OCI-LY1 (cell line): Measurements from ENCODE around the gene GNAZ.

Experiments
- H2AFZ ChIP-seq: fragments of 200-600 bp; sonication (generic), shearing (Covaris generic); 2 replicates; pipeline ENCODE4 v1.6.0; 2014; ENCODE audit warnings: antibody characterized with exemption, mild to moderate bottlenecking, low read length
- H3F3A ChIP-seq: fragments of 200-600 bp; sonication (generic), shearing (Covaris generic); 2 replicates; pipeline ENCODE4 v1.6.0; 2014; ENCODE audit warnings: mild to moderate bottlenecking, antibody characterized with exemption, low read length, moderate library complexity; ENCODE audit not compliant: insufficient read depth
- H3K27ac ChIP-seq: fragments of 200-600 bp; sonication (generic); 2 replicates; pipeline ENCODE4 v1.5.1; 2014; ENCODE audit warnings: low read length, mixed run types, mild to moderate bottlenecking, low read depth; ENCODE audit not compliant: poor library complexity, severe bottlenecking
- H3K27me3 ChIP-seq: fragments of 200-600 bp; sonication (generic); 2 replicates; pipeline ENCODE4 v1.6.0; 2014; ENCODE audit warnings: antibody characterized with exemption, mild to moderate bottlenecking, low read length, moderate library complexity; ENCODE audit not compliant: insufficient read depth
- H3K36me3 ChIP-seq: fragments of 200-600 bp; sonication (generic); 2 replicates; pipeline ENCODE4 v1.6.1; 2014; ENCODE audit warnings: mild to moderate bottlenecking, antibody characterized with exemption, low read length, moderate library complexity, mixed read lengths; ENCODE audit not compliant: insufficient read depth
- H3K4me1 ChIP-seq: fragments of 200-600 bp; sonication (generic); 2 replicates; pipeline ENCODE4 v1.5.1; 2014; ENCODE audit warnings: mild to moderate bottlenecking, low read length, moderate library complexity; ENCODE audit not compliant: insufficient read depth, severe bottlenecking
- H3K4me2 ChIP-seq: fragments of 200-600 bp; sonication (generic), shearing (Covaris generic); 2 replicates; pipeline ENCODE4 v1.6.1; 2014; ENCODE audit warnings: low read length
- H3K4me3 ChIP-seq: fragments of 200-600 bp; sonication (generic); 2 replicates; pipeline ENCODE4 v1.5.1; 2014; ENCODE audit warnings: low read length, low read depth, mild to moderate bottlenecking, mixed read lengths; ENCODE audit not compliant: poor library complexity, severe bottlenecking
- H3K79me2 ChIP-seq: fragments of 200-600 bp; shearing (Covaris generic); 2 replicates; pipeline ENCODE4 v1.6.1; 2016; ENCODE audit warnings: mixed run types, low read length, mixed read lengths; ENCODE audit not compliant: insufficient read depth
- H3K9ac ChIP-seq: fragments of 200-600 bp; sonication (generic), shearing (Covaris generic); 2 replicates; pipeline ENCODE4 v1.6.1; 2014; ENCODE audit warnings: mild to moderate bottlenecking, low read length, mixed read lengths
- H3K9me2 ChIP-seq: fragments of 200-600 bp; sonication (generic), shearing (Covaris generic); 2 replicates; pipeline ENCODE4 v1.6.1; 2014; ENCODE audit warnings: low read depth, mild to moderate bottlenecking, low read length, mixed read lengths
- H3K9me3 ChIP-seq: fragments of 200-600 bp; shearing (Covaris generic); 2 replicates; pipeline ENCODE4 v1.6.1; 2014; ENCODE audit warnings: low read length, mixed read lengths
- H4K20me1 ChIP-seq: fragments of 200-600 bp; sonication (generic), shearing (Covaris generic); 2 replicates; pipeline ENCODE4 v1.6.0; 2016; ENCODE audit warnings: mild to moderate bottlenecking, low read length; ENCODE audit not compliant: insufficient read depth
- EZH2 ChIP-seq: fragments of 200-600 bp; sonication (generic), shearing (Covaris generic); IDR thresholded peaks from 2 replicates; pipeline ENCODE4 v1.8.0; 2017; ENCODE audit warnings: borderline replicate concordance, mixed run types, mild to moderate bottlenecking, antibody characterized with exemption, low read length, moderate library complexity, mixed read lengths
- TF ChIP-seq, protein P1 (sequence below): fragments of 200-600 bp; sonication (generic), shearing (Covaris generic); IDR thresholded peaks from 2 replicates; pipeline ENCODE4 v1.5.1; 2017; ENCODE audit warnings: mild to moderate bottlenecking, antibody characterized with exemption, low read length, moderate library complexity, mixed read lengths

GNAZ gene

DNA sequence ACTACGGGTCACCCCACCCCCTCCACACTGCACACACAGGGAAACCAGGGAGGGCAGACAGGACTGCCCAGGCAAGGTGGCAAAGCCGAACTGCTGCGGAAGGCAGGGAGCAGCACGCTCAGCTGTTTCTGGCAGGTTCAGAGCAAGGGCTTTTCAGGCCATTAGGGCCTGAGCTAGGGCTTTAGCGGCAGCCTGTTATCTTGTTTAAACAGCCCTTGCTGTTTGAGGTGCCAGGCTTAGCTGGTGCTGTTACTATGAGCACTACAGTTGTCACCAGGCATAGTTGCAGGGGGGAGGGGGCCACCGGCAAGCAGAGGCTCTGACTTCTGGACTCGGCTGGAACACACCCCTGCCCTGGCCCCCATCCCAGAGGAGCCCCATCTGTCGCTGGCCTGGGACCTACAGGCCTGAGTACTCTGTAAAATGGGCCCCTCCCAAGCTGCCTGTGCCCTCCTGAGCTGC is 36.6 kb downstream of the GNAZ start:
- TF ChIP-seq, protein P1, sequence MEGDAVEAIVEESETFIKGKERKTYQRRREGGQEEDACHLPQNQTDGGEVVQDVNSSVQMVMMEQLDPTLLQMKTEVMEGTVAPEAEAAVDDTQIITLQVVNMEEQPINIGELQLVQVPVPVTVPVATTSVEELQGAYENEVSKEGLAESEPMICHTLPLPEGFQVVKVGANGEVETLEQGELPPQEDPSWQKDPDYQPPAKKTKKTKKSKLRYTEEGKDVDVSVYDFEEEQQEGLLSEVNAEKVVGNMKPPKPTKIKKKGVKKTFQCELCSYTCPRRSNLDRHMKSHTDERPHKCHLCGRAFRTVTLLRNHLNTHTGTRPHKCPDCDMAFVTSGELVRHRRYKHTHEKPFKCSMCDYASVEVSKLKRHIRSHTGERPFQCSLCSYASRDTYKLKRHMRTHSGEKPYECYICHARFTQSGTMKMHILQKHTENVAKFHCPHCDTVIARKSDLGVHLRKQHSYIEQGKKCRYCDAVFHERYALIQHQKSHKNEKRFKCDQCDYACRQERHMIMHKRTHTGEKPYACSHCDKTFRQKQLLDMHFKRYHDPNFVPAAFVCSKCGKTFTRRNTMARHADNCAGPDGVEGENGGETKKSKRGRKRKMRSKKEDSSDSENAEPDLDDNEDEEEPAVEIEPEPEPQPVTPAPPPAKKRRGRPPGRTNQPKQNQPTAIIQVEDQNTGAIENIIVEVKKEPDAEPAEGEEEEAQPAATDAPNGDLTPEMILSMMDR = no peak
- no peaks in the 10 kb centered on the region for H3F3A ChIP-seq
- no peak overlapping the region for H3K4me3 ChIP-seq
- no peak overlapping the region for H3K9ac ChIP-seq
- H3K9me3 ChIP-seq = no peaks in the 10 kb centered on the region
- peaks cover 2% of the 10 kb centered on the region; the same call in 1 of the 2 replicates for H3K27me3 ChIP-seq
- no peak overlapping the region for H3K4me2 ChIP-seq
- H3K9me2 ChIP-seq = no peaks in the 10 kb centered on the region
- H2AFZ ChIP-seq = no peak overlapping the region
- no peaks in the 10 kb centered on the region for H3K4me1 ChIP-seq
- no peaks in the 10 kb centered on the region for H3K79me2 ChIP-seq
- no peaks in the 10 kb centered on the region for H3K36me3 ChIP-seq
- H3K27ac ChIP-seq = no peak overlapping the region
- no peaks in the 10 kb centered on the region for H4K20me1 ChIP-seq

DNA sequence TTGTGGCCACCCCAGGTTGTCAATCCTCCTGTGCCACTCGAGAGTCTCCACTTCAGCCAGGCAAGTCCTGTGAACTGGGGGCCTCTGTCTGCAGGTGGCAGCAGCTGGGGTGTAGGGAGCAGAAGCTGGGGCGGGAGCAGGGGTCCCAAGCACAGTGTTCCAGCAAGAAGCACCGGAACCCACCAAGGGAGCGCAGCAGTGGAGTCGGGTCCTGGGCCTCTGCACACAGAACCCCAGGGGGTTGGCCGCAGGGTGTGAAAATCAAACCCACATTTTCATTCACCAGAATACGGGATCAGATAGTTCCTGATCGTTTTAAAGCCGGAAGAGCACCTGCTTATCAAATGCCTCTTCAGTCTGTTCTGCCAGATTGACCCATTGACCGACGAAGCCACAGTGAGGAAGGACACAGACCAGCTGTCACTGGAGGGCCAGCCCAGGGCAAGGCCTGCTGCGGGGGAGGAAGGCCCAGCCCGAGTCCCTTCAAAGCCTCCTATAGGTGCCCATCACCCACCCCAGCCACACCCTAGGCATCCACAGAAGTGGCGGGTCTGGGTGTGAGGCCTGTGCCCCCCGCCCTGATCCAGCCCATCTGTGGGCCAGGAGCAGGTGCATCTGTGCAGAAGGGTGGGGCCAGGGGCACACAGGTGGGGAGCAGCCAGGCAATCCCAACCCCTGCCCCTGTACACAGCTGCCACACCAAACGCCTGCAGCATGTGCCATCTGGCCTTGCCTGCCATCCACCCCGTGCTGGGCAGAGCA is 37.3 kb downstream of the GNAZ start:
- no peaks in the 10 kb centered on the region for H4K20me1 ChIP-seq
- TF ChIP-seq, protein P1 = no peak
- TF ChIP-seq EZH2 = no peak
- H3K27me3 ChIP-seq = peaks cover 8% of the 10 kb centered on the region; the same call in 1 of the 2 replicates

DNA sequence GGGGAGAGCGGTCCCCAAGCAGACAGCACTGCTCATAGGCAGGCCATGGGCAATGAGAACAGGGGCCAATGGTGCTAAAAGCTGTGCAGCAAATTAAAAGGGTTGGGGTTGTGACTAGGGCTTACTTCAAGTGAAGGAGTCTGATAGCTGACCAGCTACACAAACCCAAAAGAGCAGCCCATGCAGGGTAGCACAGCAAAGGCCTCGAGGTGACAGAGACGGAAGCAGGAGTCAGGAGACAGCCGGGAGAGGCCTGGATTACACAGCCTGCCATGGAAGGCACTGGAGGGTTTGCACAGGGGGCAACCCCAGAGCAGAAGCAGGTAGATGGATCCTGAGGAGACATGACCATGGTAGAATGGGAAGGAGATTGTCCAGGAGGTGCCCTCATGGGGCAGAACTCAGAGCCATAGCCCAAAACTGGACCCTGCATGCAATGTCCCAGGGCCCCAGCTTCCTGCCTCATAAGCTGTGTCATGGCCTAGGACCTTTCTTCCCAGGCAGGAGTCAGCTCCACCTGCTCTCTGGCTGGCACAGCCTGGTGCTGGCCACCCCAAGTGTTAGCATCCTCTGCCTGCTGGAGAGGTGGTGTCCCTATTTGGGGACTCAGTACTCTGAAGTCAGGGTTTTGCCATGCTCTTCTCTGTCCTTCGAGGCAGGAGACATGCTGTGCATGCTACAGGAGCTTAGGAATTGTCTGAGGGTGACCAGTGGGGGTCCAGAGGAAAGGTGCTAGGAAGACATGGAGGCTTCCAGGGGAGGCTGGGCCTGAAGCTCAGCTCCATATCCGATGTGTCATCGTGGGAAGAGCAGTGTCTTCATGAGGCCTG is 38.1 kb downstream of the GNAZ start:
- Histone ChIP-seq H3K36me3 (no peaks in the 10 kb centered on the region), H3K4me3 (no peak overlapping the region)
- TF ChIP-seq, protein P1 = no peak
- no peak for TF ChIP-seq EZH2

More for the DNA sequence above, 37.3 kb downstream of the GNAZ start:
- H2AFZ ChIP-seq = no peak overlapping the region
- H3F3A ChIP-seq = no peaks in the 10 kb centered on the region
- no peaks in the 10 kb centered on the region for H3K4me1 ChIP-seq
- H3K4me3 ChIP-seq = no peak overlapping the region
- H3K9me3 ChIP-seq = no peaks in the 10 kb centered on the region
- H3K36me3 ChIP-seq = no peaks in the 10 kb centered on the region
- no peak overlapping the region for H3K9ac ChIP-seq
- no peaks in the 10 kb centered on the region for H3K9me2 ChIP-seq
- no peak overlapping the region for H3K27ac ChIP-seq
- no peaks in the 10 kb centered on the region for H3K79me2 ChIP-seq
- no peak overlapping the region for H3K4me2 ChIP-seq

More for the DNA sequence above, 38.1 kb downstream of the GNAZ start:
- Histone ChIP-seq H3K27ac (no peak overlapping the region), H4K20me1 (no peaks in the 10 kb centered on the region), H2AFZ (no peak overlapping the region), H3K79me2 (no peaks in the 10 kb centered on the region), H3K4me2 (no peak overlapping the region), H3K9me2 (no peaks in the 10 kb centered on the region), H3K4me1 (no peaks in the 10 kb centered on the region), H3K9me3 (no peaks in the 10 kb centered on the region), H3K9ac (no peak overlapping the region), H3F3A (no peaks in the 10 kb centered on the region), H3K27me3 (peaks cover 8% of the 10 kb centered on the region; the same call in 1 of the 2 replicates)
